AG04450 (cell line): ENCODE results near the gene CNTN5. TPM values are rescaled to one million over a fixed set of nuclear protein-coding genes. Genes with fewer than 3 reads are reported as not detected.

ENCODE experiments used
- CTCF ChIA-PET: fragments of 300-600, 350-600 bp; formaldehyde crosslinking; extraction: SDS; loops from one replicate; lab custom pipeline; 2022; ENCODE audit warnings: antibody characterized with exemption, inconsistent platforms; lab: Charles Lee
- POLR2A ChIA-PET: fragments of 350-600 bp; formaldehyde crosslinking; extraction: SDS; loops from one replicate; lab custom pipeline; 2021; ENCODE audit warnings: antibody characterized with exemption, inconsistent platforms; lab: Yijun Ruan, JAX
- DNase-seq: peaks from one replicate; pipeline ENCODE4 v3.0.0-alpha.2; 2011; ENCODE audit warnings: low read depth, low spot score
- H3K27ac ChIP-seq: one replicate; pipeline ENCODE4 v1.5.1; 2012; ENCODE audit warnings: low read depth, low read length, control low read depth
- H3K27me3 ChIP-seq: one replicate; pipeline ENCODE4 v1.6.0; 2012; ENCODE audit warnings: low read length; ENCODE audit not compliant: control insufficient read depth, insufficient read depth
- H3K4me3 ChIP-seq: 2 replicates; pipeline ENCODE4 v1.5.1; 2011; ENCODE audit warnings: mild to moderate bottlenecking, low read depth, low read length, control low read depth
- H3K9me3 ChIP-seq: 2 replicates; pipeline ENCODE4 v1.5.1; 2012; ENCODE audit warnings: low read length; ENCODE audit not compliant: control insufficient read depth, insufficient read depth
- polyA plus RNA-seq: library from polyadenylated mRNA; depleted of rRNA; stranded (reverse); fragments of >200 nt; gene quantifications from 2 replicates; pipeline ENCODE4 v1.2.3, GENCODE V29; 2011
- TF ChIP-seq, protein P1 (sequence below): IDR thresholded peaks from 2 replicates; pipeline ENCODE4 v1.5.1; 2011; ENCODE audit warnings: low read depth, low read length, control low read depth, inconsistent platforms

The CNTN5 gene
- polyA plus RNA-seq, 1 experiment, result not detected

DNA sequence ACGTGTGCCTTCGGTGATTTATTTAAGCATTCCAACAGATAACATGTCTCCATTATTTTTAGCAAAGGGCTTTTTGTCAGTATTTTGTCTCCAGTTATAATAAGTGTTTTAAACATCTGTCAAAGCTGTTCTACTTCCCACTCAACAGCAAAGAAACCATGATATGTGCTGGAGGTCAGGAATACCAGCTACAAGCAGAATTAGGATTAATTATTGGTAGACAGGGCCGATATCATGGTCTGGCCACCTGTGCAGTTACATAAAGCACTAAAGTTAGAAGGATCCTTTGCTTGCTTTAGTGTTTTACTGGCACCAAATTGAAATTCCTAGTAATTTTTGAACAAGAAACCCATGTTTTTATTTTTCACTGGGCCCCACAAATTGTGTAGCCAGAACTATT is 1075.1 kb downstream of the CNTN5 start:
- Histone ChIP-seq H3K27me3 (no peaks in the 10 kb centered on the region), H3K27ac (no peak overlapping the region), H3K9me3 (peaks cover 3% of the 10 kb centered on the region; the same call in 1 of the 2 replicates), H3K4me3 (no peak overlapping the region)
- CTCF ChIA-PET, result no interaction called here
- no peak for DNase-seq
- TF ChIP-seq, protein P1, sequence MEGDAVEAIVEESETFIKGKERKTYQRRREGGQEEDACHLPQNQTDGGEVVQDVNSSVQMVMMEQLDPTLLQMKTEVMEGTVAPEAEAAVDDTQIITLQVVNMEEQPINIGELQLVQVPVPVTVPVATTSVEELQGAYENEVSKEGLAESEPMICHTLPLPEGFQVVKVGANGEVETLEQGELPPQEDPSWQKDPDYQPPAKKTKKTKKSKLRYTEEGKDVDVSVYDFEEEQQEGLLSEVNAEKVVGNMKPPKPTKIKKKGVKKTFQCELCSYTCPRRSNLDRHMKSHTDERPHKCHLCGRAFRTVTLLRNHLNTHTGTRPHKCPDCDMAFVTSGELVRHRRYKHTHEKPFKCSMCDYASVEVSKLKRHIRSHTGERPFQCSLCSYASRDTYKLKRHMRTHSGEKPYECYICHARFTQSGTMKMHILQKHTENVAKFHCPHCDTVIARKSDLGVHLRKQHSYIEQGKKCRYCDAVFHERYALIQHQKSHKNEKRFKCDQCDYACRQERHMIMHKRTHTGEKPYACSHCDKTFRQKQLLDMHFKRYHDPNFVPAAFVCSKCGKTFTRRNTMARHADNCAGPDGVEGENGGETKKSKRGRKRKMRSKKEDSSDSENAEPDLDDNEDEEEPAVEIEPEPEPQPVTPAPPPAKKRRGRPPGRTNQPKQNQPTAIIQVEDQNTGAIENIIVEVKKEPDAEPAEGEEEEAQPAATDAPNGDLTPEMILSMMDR, result no peak
- POLR2A ChIA-PET, result no interaction called here

DNA sequence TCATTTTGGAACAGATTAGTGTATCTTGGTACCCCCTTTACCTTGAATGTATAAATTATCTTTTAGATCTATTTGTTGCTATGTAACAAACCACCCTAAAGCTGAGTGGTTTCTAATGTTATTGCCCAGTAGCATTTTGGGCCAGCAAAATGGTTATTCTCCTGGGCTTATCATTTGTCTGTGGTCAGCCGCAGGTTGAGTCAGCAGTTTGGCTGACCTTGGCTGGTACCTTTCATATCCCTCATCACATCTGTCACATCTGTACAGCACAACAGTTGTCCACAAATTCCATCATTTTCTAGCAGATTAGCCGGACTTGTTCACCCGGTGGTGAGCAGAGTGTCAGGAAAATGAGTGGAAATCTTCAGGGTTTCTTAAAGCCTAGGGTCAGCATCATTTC is 1077.8 kb downstream of the CNTN5 start:
- DNase-seq, result no peak
- H3K9me3 ChIP-seq, result peaks cover 3% of the 10 kb centered on the region; the same call in 1 of the 2 replicates
- TF ChIP-seq, protein P1, result no peak
- no peak overlapping the region for H3K27ac ChIP-seq
- CTCF ChIA-PET, result no interaction called here
- H3K27me3 ChIP-seq, result no peaks in the 10 kb centered on the region
- POLR2A ChIA-PET, result no interaction called here
- no peak overlapping the region for H3K4me3 ChIP-seq

DNA sequence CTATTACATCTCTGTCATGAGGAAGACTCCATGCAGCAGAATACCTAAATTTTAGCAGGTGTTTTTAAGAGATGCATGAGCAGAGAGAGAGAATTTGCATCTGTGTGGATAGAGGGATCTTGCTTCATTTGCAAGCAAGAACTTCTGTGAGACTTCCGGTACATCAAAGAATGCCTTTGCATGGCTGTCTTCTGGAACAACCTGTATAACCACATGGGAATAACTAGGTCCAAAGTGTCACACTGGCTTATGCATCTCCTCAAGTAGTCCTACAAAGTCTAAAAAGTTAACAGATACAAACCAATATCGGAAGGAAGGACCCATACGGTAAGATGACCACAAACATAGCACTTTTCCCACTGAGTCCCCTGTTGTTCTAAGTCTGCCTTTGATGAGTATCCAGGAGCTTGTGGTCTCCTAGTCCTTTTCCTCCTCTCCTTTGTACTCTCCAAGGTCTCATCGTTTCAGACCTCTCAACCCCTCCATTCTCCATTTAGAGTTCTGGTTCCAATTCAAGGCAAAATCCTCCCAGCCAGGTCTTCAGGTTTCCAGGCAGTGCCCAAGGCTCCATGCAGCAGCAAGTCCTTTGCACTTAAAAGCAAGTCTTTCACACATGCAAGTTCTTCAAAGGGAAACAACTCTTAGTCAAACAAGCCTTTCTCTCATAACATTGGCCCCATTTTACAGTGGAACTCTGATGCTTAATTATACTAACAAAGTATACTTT is 1084.7 kb downstream of the CNTN5 start:
- no peaks in the 10 kb centered on the region for H3K27me3 ChIP-seq
- no peak overlapping the region for H3K4me3 ChIP-seq
- POLR2A ChIA-PET, result no interaction called here
- no peak for DNase-seq
- CTCF ChIA-PET, result no interaction called here
- H3K27ac ChIP-seq, result no peak overlapping the region
- TF ChIP-seq, protein P1, result no peak
- H3K9me3 ChIP-seq, result no peaks in the 10 kb centered on the region; the same call in none of the 2 replicates

DNA sequence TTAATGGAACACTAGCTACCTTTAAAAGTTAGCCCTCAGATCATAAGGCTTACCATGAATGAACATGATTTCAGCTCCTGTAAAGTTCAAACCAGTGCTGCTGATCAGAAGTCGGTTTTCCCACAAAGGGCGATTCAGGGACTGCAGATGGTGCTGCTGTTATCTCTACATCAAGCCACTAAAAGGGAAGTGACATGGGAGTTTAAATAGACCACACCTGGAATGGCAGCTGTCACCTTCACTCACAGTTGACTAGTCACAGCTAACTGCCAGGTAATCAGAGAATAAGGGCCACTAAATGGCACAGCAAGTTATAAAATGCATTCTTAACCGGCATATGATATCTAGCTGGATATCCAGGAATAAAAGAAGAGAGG is 1085.2 kb downstream of the CNTN5 start:
- TF ChIP-seq, protein P1, result no peak
- Histone ChIP-seq H3K9me3 (no peaks in the 10 kb centered on the region; the same call in none of the 2 replicates), H3K4me3 (no peak overlapping the region), H3K27ac (no peak overlapping the region), H3K27me3 (no peaks in the 10 kb centered on the region)
- ChIA-PET CTCF (no interaction called here), POLR2A (no interaction called here)
- no peak for DNase-seq

DNA sequence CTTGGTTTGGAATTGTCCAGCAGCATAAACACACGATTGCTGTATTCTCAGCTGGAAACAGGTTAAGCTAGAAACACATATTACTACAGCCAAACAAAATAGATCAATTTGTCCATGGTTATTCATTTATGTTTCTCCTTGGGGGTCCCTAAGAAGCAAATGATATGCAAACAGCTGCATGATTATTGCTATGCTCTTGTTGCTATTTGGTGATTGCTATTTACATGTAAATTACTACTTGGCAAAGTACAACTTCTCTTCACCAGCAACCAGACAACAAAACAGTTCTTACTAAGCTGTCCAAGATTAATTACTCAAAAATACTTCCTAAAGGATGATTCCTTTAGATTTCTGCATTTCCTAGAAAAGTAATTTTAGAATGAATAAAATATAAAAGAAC is 1098.4 kb downstream of the CNTN5 start:
- no peaks in the 10 kb centered on the region for H3K9me3 ChIP-seq
- POLR2A ChIA-PET, result no interaction called here
- CTCF ChIA-PET, result no interaction called here
- no peak overlapping the region for H3K4me3 ChIP-seq
- H3K27ac ChIP-seq, result no peak overlapping the region
- no peaks in the 10 kb centered on the region for H3K27me3 ChIP-seq
- TF ChIP-seq, protein P1, result no peak
- no peak for DNase-seq
